CD4-positive, CD25-positive, alpha-beta regulatory T cell (primary cell): ENCODE data around the gene S100A9. TPM values are rescaled to one million over a fixed set of nuclear protein-coding genes. Genes with fewer than 3 reads are reported as not detected.

Experiments used
- ATAC-seq, 2 donors: fragments of 150-1000 bp; cut with Tn5 transposase; one replicate each; pipeline ENCODE4 v1.10.0; 2021; ENCODE audit warnings: low read depth in 2 of 2, moderate number of reproducible peaks in 2 of 2, moderate library complexity in 1 of 2
- DNase-seq, 3 donors: peaks; one replicate each; pipeline versions ENCODE4 v3.0.0 to v3.0.0-alpha.2; 2012 to 2022; ENCODE audit warnings: mixed read lengths in 1 of 3
- H3K27ac ChIP-seq: one replicate; pipeline ENCODE4 v1.7.0; 2013; ENCODE audit warnings: mild to moderate bottlenecking, low read length; ENCODE audit not compliant: insufficient read depth, poor library complexity, severe bottlenecking
- H3K27me3 ChIP-seq: one replicate; pipeline ENCODE4 v1.7.0; 2013; ENCODE audit warnings: low read length; ENCODE audit not compliant: control insufficient read depth, insufficient read depth
- H3K36me3 ChIP-seq: one replicate; pipeline ENCODE4 v1.7.0; 2013; ENCODE audit warnings: mild to moderate bottlenecking, low read length, moderate library complexity; ENCODE audit not compliant: control insufficient read depth, insufficient read depth
- H3K4me1 ChIP-seq: 2 replicates; pipeline ENCODE4 v1.7.0; 2013; ENCODE audit warnings: mild to moderate bottlenecking, low read length; ENCODE audit not compliant: insufficient read depth, control insufficient read depth, poor library complexity, severe bottlenecking
- H3K4me3 ChIP-seq: one replicate; pipeline ENCODE4 v1.7.0; 2013; ENCODE audit warnings: low read depth, mild to moderate bottlenecking, low read length, moderate library complexity
- H3K9me3 ChIP-seq, 2 experiments: 1 replicate in 1 of 2; 2 replicates in 1 of 2; pipeline ENCODE4 v1.7.0; 2013; ENCODE audit warnings: low read length in 2 of 2, mild to moderate bottlenecking in 1 of 2, moderate library complexity in 1 of 2; ENCODE audit not compliant: control insufficient read depth in 2 of 2
- H3K27ac Mint-ChIP-seq, 3 donors: one replicate each; pipeline ENCODE4 v1.8.0; 2020 to 2022; ENCODE audit warnings: mild to moderate bottlenecking in 3 of 3, mixed read lengths in 3 of 3, moderate library complexity in 2 of 3
- H3K27me3 Mint-ChIP-seq: one replicate; pipeline ENCODE4 v1.8.0; 2022; ENCODE audit warnings: mild to moderate bottlenecking, mixed read lengths
- H3K36me3 Mint-ChIP-seq: one replicate; pipeline ENCODE4 v1.8.0; 2020; ENCODE audit warnings: mixed read lengths
- H3K4me1 Mint-ChIP-seq, 4 donors: one replicate each; pipeline ENCODE4 v1.8.0; 2020 to 2022; ENCODE audit warnings: mixed read lengths in 4 of 4, mild to moderate bottlenecking in 1 of 4
- H3K4me3 Mint-ChIP-seq, 4 donors: one replicate each; pipeline ENCODE4 v1.8.0; 2020 to 2022; ENCODE audit warnings: mild to moderate bottlenecking in 4 of 4, mixed read lengths in 4 of 4, moderate library complexity in 3 of 4
- H3K9me3 Mint-ChIP-seq, 7 donors: one replicate each; pipeline ENCODE4 v1.8.0; 2020 to 2022; ENCODE audit warnings: mixed read lengths in 7 of 7, mild to moderate bottlenecking in 3 of 7, moderate library complexity in 2 of 7
- polyA plus RNA-seq, 4 donors: library from polyadenylated mRNA; unstranded; fragments of 300-500 nt; fragmentation: Illumina TruSeq; gene quantifications; one replicate each; pipeline ENCODE4 v1.2.3, GENCODE V29; 2021
- total RNA-seq: library from RNA; stranded (reverse); gene quantifications from one replicate; pipeline ENCODE4 v1.2.3, GENCODE V29; 2022

S100A9 gene
- total and polyA plus RNA-seq, 5 donors from 2014 or later = 0.96 to 37.6 (median 8.6) TPM; not detected in 1

GRCh38 chr1:153399401-153400055 is 41.9 kb downstream of the S100A9 start:
- no peaks in the 10 kb centered on the region for H3K36me3 ChIP-seq
- no peaks in the 10 kb centered on the region for H3K9me3 ChIP-seq
- H3K36me3 Mint-ChIP-seq = no peaks in the 10 kb centered on the region
- peaks cover 14% of the 10 kb centered on the region for H3K27me3 Mint-ChIP-seq
- ATAC-seq (no peak), DNase-seq (no peak)
- no peak overlapping the region for H3K4me3 Mint-ChIP-seq
- H3K4me1 Mint-ChIP-seq = peaks cover 0 to under 1% (median under 1%) of the 10 kb centered on the region in 4 donors
- H3K4me3 ChIP-seq = no peak overlapping the region
- H3K27ac ChIP-seq = no peak overlapping the region
- peaks cover 4% of the 10 kb centered on the region for H3K27me3 ChIP-seq
- peaks cover 0 to 3% (median 0%) of the 10 kb centered on the region in 7 donors for H3K9me3 Mint-ChIP-seq
- H3K27ac Mint-ChIP-seq = no peak overlapping the region
- no peaks in the 10 kb centered on the region for H3K4me1 ChIP-seq

- Histone ChIP-seq H3K36me3 (no peaks in the 10 kb centered on the region), H3K9me3 (no peaks in the 10 kb centered on the region), H3K4me3 (no peak overlapping the region), H3K27ac (no peak overlapping the region), H3K4me1 (no peaks in the 10 kb centered on the region), H3K27me3 (peaks cover 4% of the 10 kb centered on the region)
- H3K4me3 Mint-ChIP-seq = no peak overlapping the region
- peaks cover 0 to 3% (median 1%) of the 10 kb centered on the region in 4 donors for H3K4me1 Mint-ChIP-seq
- peaks cover 16% of the 10 kb centered on the region for H3K27me3 Mint-ChIP-seq
- H3K27ac Mint-ChIP-seq = no peak overlapping the region
- H3K36me3 Mint-ChIP-seq = no peaks in the 10 kb centered on the region
- no peak for ATAC-seq
- peaks cover 0 to 3% (median 0%) of the 10 kb centered on the region in 7 donors for H3K9me3 Mint-ChIP-seq
- no peak for DNase-seq
These were observed 42.6 kb downstream of the S100A9 start for GRCh38 chr1:153400244-153400643.

GRCh38 chr1:153401461-153401860 is 43.8 kb downstream of the S100A9 start:
- ATAC-seq (no peak), DNase-seq (no peak)
- Histone ChIP-seq H3K27me3 (peaks cover 4% of the 10 kb centered on the region), H3K27ac (no peak overlapping the region), H3K9me3 (no peaks in the 10 kb centered on the region), H3K4me1 (no peaks in the 10 kb centered on the region), H3K4me3 (no peak overlapping the region), H3K36me3 (no peaks in the 10 kb centered on the region)
- peaks cover 0 to 3% (median 0%) of the 10 kb centered on the region in 7 donors for H3K9me3 Mint-ChIP-seq
- no peak overlapping the region for H3K4me3 Mint-ChIP-seq
- peaks cover 7% of the 10 kb centered on the region for H3K27me3 Mint-ChIP-seq
- no peak overlapping the region for H3K27ac Mint-ChIP-seq
- H3K36me3 Mint-ChIP-seq = no peaks in the 10 kb centered on the region
- peaks cover 0 to 9% (median 1%) of the 10 kb centered on the region in 4 donors for H3K4me1 Mint-ChIP-seq

GRCh38 chr1:153402226-153402625 is 44.6 kb downstream of the S100A9 start:
- peaks cover 7% of the 10 kb centered on the region for H3K27me3 Mint-ChIP-seq
- H3K4me1 ChIP-seq = peaks cover 2% of the 10 kb centered on the region
- no peak overlapping the region for H3K4me3 ChIP-seq
- peaks cover 0 to 17% (median 1%) of the 10 kb centered on the region in 4 donors for H3K4me1 Mint-ChIP-seq
- no peak overlapping the region for H3K27ac Mint-ChIP-seq
- no peaks in the 10 kb centered on the region for H3K36me3 ChIP-seq
- peaks cover 4% of the 10 kb centered on the region for H3K27me3 ChIP-seq
- H3K9me3 Mint-ChIP-seq = peaks cover 0 to 3% (median 0%) of the 10 kb centered on the region in 7 donors
- H3K27ac ChIP-seq = no peak overlapping the region
- no peaks in the 10 kb centered on the region for H3K36me3 Mint-ChIP-seq
- ATAC-seq (no peak), DNase-seq (no peak)
- no peaks in the 10 kb centered on the region for H3K9me3 ChIP-seq
- H3K4me3 Mint-ChIP-seq = no peak overlapping the region

- no peaks in the 10 kb centered on the region for H3K36me3 ChIP-seq
- ATAC-seq (no peak), DNase-seq (no peak)
- H3K27me3 ChIP-seq = peaks cover 4% of the 10 kb centered on the region
- peaks cover 3% of the 10 kb centered on the region for H3K4me1 ChIP-seq
- peaks cover 0 to 24% (median 1%) of the 10 kb centered on the region in 4 donors for H3K4me1 Mint-ChIP-seq
- peaks cover 0 to 4% (median 2%) of the 10 kb centered on the region in 7 donors for H3K9me3 Mint-ChIP-seq
- no peak overlapping the region for H3K4me3 ChIP-seq
- H3K27me3 Mint-ChIP-seq = peaks cover 7% of the 10 kb centered on the region
- no peaks in the 10 kb centered on the region for H3K9me3 ChIP-seq
- no peak overlapping the region for H3K4me3 Mint-ChIP-seq
- no peak overlapping the region for H3K27ac ChIP-seq
- H3K27ac Mint-ChIP-seq = no peak overlapping the region
- no peaks in the 10 kb centered on the region for H3K36me3 Mint-ChIP-seq
These were observed 45.9 kb downstream of the S100A9 start for GRCh38 chr1:153403421-153404085.

- ATAC-seq = no peak
- Histone ChIP-seq H3K4me3 (no peak overlapping the region), H3K27me3 (peaks cover 4% of the 10 kb centered on the region), H3K4me1 (peaks cover 3% of the 10 kb centered on the region), H3K36me3 (no peaks in the 10 kb centered on the region), H3K9me3 (no peaks in the 10 kb centered on the region), H3K27ac (no peak overlapping the region)
- DNase-seq = no peak
- peaks cover 10% of the 10 kb centered on the region for H3K27me3 Mint-ChIP-seq
- peaks cover 0 to 4% (median 0%) of the 10 kb centered on the region in 7 donors for H3K9me3 Mint-ChIP-seq
- no peak overlapping the region for H3K4me3 Mint-ChIP-seq
- no peaks in the 10 kb centered on the region for H3K36me3 Mint-ChIP-seq
- peaks cover 0 to 24% (median 1%) of the 10 kb centered on the region in 4 donors for H3K4me1 Mint-ChIP-seq
- H3K27ac Mint-ChIP-seq = no peak overlapping the region
These were observed 46.5 kb downstream of the S100A9 start for GRCh38 chr1:153404086-153404635.

- ATAC-seq (no peak), DNase-seq (peak; percentile 9 to 45 (median 26))
- H3K27ac ChIP-seq = no peak overlapping the region
- no peak overlapping the region for H3K4me3 ChIP-seq
- H3K9me3 ChIP-seq = no peaks in the 10 kb centered on the region
- H3K36me3 ChIP-seq = no peaks in the 10 kb centered on the region
- H3K27me3 Mint-ChIP-seq = peaks cover 14% of the 10 kb centered on the region
- peaks cover 0 to 24% (median 1%) of the 10 kb centered on the region in 4 donors for H3K4me1 Mint-ChIP-seq
- peaks cover 0 to 5% (median 3%) of the 10 kb centered on the region in 7 donors for H3K9me3 Mint-ChIP-seq
- H3K36me3 Mint-ChIP-seq = no peaks in the 10 kb centered on the region
- H3K27me3 ChIP-seq = peaks cover 1% of the 10 kb centered on the region
- H3K4me1 ChIP-seq = peaks cover 3% of the 10 kb centered on the region
- no peak overlapping the region for H3K27ac Mint-ChIP-seq
- H3K4me3 Mint-ChIP-seq = no peak overlapping the region
These were observed 47.1 kb downstream of the S100A9 start for GRCh38 chr1:153404768-153405167.
